GM19395 (cell line): ENCODE data around the gene PRLHR.

Experiments
- ATAC-seq: cut with Tn5 transposase; IDR thresholded peaks from one replicate; pipeline ENCODE4 v1.9.1; 2021; ENCODE audit warnings: mild to moderate bottlenecking, moderate library complexity; ENCODE audit not compliant: unreplicated experiment

Gene PRLHR

DNA sequence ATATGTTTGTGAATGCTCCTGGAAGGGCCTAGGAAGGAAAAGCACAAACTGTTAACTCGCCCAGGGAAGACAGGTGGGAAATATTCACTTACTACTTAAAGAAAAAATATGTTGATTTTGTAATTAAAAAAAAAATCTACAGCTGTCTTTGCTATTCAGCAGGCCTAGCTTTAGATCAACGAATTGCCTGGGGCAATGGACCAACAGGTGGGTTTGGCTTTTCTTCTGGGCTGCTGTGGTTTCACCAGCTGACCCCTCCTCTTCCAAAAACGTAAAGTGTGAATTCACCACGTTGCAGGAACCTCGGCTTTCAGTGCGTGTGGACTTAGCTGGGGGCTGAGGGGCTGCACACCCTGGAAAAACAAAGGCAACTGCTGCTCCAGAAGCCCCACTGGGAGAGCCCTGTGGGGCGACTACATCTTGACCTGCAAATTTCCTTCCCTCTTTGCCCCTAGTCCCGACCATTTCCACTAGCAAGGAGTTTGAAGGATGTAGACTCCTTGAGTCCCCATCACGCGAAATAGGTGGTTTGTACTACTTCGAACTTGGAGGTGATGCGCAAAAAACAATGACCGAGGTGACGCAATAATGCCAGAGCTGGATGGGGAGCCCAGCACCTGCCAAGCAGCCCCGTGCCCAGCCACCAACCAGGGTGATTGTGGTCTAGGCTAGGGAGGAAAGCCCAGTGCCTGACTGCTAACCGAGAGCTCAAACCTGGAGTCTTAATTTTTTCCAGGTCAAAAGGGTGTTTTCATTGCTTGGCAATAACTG lies 7.4 kb downstream of the PRLHR start:
- no peak for ATAC-seq

DNA sequence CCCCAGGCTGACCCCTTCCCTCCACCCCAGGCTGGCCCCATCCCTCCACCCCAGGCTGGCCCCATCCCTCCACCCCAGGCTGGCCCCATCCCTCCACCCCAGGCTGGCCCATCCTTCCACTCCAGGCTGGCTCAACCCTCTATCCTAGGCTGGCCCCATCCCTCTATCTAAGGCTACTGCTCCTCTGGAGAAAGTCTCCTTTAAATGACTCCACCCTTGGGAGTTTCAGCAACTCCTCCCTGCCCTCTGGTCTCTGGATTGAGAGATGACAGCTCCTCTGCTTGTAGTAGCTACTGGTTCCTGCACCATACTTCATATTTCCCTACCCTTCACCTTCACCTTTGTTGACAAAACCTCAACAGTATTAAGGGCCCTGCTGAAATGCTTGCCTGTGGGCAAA lies 8.5 kb downstream of the PRLHR start:
- no peak for ATAC-seq

DNA sequence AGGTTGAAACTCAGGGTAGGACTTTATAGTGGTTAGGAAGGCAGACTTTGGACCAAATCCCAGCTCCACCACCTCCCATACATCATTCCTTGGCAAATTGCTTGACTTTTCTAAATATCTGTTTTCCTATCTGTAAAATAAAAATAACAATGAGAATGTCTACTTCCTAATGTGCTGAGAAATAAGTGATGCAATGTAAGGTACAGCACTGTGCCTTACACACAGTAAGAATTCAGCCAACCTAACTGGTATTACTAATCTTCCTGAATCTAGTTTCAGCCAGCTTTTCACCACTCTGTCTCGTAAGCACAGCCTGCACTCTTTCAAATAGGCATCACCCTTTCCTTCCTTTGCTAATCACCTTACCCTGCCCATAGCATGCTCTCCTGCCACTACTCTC lies 9.7 kb downstream of the PRLHR start:
- no peak for ATAC-seq

DNA sequence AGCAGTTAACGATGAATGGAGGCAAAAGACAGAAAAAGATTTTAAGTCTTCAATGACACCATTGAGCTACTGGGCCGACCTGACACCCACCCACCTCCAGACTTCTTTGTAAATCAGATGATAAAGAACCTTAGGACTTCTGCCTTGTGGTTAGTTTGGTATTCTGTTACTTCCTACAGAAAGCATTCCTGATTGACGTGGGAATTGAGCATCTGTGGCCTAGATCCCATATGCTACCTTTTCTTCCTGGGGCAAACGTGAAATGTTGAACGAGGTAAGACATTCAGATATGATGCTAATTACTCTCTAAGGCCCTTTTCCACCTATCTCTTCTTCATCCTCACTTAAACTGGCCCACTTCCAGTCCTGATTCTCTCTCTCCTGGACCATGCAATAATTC lies 10.2 kb downstream of the PRLHR start:
- no peak for ATAC-seq

DNA sequence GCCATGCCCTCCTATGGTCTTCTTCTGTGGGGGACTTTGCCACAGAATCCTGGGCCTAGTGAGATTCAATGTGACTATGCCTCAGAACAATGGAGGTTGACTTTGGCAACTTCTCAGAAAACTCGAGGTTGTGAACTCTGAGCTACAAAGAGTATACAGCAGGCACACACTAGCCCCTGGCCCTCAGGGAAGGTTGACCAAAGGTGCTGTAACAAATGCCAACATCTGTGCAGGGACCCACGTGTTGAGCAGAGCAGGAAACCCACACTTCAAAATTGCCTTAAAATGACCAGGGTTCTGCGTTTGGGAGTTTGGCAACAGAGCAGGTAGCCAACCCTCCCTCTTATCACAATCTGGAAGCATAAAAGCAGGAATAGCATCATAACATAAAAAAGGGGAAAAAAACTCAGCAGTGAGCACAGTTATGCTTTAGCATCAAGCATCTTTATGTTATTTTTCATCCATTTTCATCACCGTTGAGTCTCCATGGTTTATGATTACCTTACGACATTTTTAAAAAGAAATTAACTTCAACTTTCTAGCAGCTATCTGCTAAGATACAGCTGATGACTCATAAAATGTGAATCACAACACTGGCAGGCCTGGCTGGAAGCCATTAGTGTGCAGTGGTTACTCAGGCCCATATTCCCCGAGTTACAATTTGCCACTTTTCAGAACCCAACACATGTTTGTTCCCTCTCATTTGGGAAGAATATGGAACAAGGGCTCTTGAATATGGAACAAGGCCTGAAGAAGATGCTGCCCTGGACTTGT lies 11.1 kb downstream of the PRLHR start:
- ATAC-seq, result no peak

DNA sequence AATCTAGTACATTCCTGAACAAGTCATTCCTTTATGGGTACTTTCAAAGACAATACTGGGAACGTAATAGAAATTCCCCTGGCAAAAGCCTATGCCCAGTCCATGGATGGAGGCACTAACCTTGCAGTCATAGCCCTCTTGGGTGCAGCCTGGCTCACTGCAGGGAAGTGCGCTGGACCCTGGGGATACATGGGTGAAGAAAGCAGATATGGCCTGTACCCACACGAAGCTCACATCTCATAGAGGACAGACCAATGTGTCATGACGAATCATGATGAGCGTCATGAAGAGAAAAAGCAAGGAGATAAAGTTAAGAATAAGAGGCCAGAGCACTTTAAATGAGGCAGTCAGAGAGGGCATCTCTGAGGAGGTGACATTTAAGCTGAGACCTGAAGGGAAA lies 11.8 kb downstream of the PRLHR start:
- no peak for ATAC-seq

DNA sequence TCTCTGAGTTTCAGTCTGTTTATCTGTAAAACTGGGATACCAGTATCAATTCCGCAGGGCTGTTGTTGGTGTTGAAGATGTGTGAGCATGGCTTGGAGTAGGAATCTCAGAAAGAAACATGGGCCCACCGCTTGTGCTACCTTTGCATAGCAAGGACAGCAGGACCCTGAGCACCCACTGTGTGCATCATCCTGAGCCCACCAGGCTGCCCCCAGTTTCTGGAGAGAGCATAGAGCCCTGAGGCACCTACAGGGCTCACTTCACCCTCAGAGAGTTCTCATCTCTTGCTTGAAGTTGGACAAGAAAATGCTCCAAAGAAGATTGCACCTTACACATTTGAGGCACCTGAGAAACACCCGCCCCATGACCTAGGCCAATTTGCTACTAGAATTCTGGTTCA lies 12.9 kb downstream of the PRLHR start:
- no peak for ATAC-seq

DNA sequence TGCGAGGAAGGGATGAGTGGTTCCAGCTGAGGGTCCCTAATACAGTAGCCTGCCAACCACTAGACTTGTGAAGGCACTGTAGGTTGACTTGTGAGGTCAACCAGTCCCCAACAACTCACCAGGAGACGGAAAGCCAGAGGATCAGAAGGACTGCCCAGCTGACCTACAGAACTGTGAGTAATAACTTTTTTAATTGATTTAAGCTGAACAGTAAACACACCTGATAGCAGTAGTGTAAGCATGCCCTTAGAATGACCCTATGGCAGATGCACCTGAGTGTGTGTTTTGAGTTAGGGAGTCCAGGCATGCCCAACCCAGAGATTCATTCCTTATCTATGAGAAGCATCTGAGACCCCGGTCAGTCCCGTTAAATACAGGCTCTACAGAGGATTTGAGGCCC lies 14.1 kb downstream of the PRLHR start:
- ATAC-seq, result no peak

DNA sequence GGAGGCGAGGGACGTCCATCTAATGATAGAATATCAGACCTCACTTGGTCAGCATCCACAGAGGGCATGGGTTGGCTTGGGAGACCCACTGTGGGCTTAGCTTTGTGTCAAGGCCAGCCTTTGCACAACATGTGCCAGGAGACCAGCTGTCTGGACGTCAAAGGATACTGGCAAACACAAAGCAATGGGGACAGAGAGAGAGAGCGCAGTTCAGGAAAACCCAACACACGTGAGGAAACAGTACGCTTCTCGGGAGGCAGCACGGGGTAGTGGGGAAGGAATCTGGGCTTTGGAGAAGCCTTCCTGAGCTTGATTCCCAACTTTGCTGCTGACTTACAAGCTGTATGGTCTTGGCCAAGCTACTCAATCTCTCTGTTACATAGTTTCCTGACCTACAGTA lies 14.7 kb downstream of the PRLHR start:
- no peak for ATAC-seq

DNA sequence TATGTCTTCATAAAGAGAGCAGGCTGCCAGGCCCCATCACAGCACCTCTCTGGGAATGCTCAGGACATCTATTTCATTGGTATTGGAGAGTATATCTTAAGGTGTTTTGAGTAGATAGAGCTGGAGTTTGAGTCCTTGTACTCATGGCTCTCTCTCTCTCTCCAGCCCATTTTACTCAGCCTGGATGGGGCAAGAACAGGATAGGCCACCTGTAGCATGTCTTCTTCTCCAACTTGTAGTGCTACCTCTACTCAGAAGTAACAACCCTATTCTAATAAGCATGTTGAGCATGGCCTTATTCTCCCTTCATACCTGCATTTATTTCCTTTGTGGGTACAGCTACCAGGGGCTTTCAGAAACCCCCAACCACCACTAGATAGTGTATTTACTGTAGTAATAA lies 21.9 kb downstream of the PRLHR start:
- no peak for ATAC-seq

DNA sequence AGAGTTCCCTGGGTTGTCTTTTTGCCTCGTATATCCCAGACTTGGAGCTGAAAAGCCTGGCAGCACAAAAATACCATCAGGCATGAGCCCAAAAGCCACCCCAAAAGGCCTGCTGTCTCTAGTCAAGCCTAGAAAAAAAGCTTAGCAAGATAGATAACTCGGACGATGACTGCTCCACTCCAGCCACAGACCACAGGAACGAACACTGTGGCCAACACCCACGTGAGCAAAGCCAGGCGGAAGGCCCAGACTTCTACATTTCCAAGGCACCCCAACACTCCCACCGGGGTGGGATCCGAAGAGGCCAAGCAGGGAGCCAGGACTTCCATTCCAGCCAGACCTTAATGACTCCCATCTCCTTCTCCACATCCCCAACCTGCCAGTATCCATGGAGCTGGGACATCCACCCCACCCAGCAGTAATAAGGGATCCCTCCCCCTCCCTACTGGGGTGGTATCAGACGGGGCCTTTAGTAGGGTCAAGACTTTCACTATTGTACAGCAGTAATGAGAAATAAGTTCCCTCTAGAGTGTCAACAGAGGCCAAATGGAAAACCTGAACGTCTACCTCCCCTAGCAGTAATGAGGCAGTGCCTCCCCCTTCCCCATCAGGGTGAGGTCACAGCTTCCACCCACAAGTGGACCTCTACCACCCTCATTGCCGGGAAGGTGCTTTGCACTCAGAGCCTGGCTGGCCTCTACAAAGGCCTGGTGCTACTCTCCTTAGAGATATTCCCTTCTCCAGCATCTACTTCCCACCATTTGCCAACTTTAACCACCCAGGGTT lies 23.0 kb downstream of the PRLHR start:
- ATAC-seq, result no peak

DNA sequence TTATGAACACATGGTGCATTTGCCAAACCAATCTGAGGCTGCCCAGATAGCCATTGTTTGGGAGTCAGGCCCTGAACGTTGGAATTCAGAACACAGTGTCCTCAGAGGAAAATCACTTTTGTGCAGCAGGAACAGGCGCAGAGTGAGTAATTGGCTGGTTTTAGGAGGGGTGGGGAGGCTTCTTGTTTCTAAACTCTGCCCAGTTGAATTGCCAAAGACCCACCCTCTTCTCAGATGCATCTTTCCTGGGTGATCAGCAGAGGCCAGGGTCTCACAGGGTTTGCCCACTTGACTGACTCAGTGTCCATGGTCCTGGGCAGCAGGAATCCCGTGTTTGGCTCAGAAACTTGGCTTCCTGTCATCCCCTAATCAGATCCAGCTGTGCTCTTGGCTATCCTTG lies 24.3 kb downstream of the PRLHR start:
- no peak for ATAC-seq

DNA sequence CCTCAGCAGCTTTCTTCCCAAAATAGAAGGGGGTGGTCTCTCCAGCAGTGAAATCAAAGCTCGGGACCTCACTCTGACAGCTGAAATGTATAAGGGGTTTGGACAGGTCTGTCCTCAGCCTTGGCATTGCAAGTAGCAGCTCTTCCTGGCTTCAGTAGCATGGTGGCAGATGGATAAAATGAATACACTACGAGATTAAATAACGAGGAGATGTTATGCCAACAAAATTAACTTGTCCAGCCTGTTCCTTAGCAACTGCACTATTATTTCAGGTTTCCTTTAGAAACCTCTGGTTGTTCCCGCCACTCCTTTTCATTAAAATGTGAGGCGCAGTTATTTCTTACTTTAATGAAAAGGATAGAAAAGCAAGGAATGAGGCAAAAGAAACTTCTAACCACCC lies 24.9 kb downstream of the PRLHR start:
- ATAC-seq, result no peak

DNA sequence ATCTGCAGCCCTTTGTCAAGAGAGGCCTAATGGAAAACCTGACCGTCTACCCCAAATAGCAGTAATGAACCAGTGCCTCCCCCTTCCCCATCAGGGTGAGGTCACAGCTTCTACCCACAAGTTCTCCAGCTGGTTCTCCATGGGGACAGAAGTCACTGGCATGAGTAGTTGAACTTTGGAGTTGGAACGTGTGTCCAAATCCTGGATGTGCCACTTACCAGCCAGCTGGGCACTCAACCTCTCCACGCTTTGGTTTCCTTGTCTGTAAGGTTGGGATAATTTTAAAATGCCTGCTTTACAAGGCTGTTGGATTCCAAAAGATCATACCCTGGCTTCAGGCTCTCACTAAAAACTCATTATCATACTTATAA lies 25.6 kb downstream of the PRLHR start:
- ATAC-seq, result no peak

DNA sequence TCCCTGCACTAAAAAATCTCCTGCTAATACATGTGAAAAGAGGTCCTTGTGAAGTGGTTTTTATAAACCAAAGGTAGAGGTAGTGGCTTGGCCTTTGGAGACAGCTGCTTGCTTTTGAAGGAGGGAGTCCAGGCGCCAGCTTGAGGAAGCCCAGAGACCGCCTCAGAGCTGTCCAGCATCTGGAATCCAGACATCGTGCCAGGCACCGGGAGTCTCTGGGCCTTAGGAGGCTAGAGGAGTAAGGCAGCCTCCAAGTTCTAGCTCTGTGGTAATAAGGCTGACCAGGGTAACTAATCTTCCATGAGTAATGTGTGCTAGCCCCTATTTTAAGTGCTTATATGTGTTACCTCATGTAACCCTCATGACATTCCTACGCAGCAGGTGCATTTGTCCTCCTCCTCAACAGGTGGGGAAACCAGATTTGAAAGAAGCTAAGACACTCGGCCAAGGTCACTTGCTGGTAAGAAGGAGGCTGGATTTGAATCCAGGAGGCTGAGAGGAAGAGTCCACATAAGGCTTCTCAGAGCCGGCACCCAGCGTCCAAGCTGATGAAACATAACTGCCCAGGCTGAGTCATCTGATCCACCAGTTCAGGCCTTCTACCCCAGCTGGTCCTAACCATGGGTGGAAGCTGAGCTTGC lies 26.1 kb downstream of the PRLHR start:
- no peak for ATAC-seq

DNA sequence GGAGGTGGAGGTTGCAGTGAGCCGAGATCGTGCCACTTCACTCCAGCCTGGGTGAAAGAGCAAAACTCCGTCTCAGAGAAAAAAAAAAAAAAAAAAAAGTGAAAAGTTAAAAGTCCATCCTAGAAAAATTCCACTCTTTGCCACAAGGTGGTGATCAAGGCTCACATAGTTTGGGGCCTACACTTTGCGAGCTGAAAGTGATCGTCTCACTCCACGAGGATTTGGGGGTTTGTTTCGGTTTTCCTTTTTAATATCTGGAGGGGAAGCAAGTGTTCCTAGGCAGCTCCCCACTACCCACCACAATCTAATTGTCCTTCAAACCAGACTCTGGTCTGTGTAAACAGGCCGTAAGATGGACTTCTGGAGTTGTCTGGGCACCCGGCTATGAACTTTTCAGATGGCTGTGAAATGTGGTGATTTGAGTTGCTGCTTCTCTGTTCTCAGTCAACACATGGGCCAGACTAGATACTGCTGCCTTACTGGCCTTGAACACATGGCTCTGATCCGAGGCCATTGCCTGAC lies 27.1 kb downstream of the PRLHR start:
- peak; percentile 80 for ATAC-seq

DNA sequence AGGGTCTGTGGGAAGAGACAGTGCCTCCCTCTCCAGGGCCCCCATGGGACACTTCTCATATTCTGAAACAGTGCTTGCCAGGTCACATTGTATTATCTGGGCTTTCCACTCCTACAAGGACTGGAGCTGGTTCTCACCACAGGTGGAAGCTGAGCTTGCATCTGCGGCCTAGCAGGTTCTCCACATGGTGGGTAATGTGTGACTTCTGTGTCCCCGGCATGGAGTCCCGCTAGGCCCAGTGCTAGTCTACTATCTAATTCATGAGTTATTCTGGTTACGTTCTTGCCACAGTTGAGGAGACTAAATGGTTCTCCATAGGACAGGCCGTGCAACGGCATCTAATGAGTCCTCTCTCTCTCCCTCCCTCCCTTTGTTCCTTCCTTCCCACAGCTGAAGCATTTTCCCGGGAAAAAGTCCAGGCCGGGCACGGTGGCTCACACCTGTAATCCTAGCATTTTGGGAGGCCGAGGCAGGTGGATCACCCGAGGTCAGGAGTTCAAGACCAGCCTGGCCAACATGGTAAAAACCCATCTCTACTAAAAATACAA lies 27.7 kb downstream of the PRLHR start:
- ATAC-seq, result no peak

DNA sequence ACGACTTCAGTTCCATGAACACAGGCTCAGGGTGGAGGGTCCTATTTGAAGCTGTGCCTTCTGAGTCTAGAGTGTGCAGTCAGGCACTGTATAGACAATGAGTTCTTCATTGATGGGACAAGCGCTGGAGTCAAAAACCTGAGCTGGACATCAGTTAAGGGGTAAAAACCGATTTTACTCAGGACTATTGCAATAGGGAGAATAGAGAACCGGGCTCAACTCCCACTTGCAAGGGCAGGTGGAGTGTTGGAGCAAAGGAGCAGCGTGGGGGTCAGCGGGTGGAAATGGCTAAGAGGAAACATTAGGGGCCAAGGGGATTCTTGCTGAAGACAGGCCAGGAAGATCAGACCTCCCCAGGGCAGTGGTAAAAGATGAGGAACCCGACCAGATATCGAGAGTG lies 28.5 kb downstream of the PRLHR start:
- no peak for ATAC-seq

DNA sequence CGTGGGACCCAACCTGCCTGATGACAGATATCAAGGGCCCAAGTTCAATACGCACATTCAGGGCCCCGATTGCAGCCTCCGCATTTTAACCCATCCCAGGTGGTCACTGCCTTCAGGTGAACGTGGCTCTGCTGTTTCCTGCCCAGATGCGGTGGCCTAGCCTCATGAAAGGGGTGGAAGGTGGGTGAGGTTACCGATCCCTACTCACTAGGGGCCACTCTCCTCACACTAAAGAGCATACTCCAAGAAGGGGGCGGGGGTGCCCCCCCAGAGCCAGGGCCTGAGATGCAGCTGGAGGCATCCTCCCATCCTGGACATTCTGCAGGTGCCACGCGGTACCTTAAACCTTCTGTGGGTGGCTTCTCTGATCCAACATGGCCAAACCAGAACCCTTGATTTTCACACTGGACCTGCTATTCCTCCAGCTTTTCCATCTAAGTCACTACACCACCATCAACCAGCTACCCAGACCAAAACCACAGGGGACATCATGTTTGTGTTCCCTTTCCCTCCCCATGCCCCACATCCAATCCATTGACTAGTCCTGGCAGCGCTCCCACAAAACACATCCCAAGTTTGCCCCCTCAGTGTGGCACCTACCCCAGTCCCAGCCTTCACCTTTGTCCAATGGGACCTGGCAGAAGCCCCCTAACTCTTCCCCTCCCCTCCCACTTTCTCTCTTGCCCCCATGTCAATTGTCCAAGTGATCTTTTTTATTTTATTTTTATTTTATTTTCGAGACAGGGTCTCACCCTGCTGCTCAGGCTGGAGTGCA lies 30.0 kb downstream of the PRLHR start:
- ATAC-seq, result no peak

DNA sequence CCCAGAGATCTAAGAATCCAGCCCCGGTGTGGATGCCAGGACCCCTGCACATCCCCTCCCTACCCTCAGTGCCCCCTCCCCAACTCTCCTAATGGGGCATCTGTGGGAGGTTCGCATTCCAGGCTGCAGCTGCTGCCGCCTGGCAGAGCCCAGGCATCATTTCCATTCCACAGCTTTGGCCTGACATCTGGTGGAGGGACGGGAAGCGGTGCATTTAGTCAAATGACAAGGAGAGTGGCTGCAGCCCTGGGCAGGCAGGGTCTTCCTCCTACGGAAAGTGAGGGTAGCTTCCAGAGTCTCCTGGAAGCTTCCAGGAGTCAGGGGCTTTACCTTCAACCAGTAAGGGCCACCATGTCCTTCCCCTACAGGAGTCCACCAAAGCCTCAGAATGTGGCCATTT lies 30.8 kb downstream of the PRLHR start:
- ATAC-seq, result no peak
